DOHH2 (cell line): ENCODE measurements around the gene ZBTB16.

ENCODE experiments used
- H3F3A ChIP-seq: fragments of 200-600 bp; sonication (generic), shearing (Covaris generic); 2 replicates; pipeline ENCODE4 v1.6.0; 2016; ENCODE audit warnings: antibody characterized with exemption, mild to moderate bottlenecking; ENCODE audit not compliant: control insufficient read depth, insufficient read depth
- H3K27ac ChIP-seq: fragments of 200-600 bp; sonication (generic); 2 replicates; pipeline ENCODE4 v1.5.1; 2014; ENCODE audit warnings: low read depth, mild to moderate bottlenecking, low read length, moderate library complexity
- H3K27me3 ChIP-seq: fragments of 200-600 bp; sonication (generic); 2 replicates; pipeline ENCODE4 v1.6.1; 2014; ENCODE audit warnings: mild to moderate bottlenecking, low read length, mixed read lengths; ENCODE audit not compliant: control insufficient read depth
- H3K36me3 ChIP-seq: fragments of 200-600 bp; sonication (generic); 2 replicates; pipeline ENCODE4 v1.6.1; 2014; ENCODE audit warnings: mild to moderate bottlenecking, low read length, moderate library complexity, mixed read lengths; ENCODE audit not compliant: control insufficient read depth
- H3K4me1 ChIP-seq: fragments of 200-600 bp; sonication (generic); 2 replicates; pipeline ENCODE4 v1.6.1; 2014; ENCODE audit warnings: mild to moderate bottlenecking, low read length, mixed read lengths; ENCODE audit not compliant: control insufficient read depth
- H3K4me2 ChIP-seq: fragments of 200-600 bp; sonication (generic); 2 replicates; pipeline ENCODE4 v1.6.0; 2014; ENCODE audit warnings: mild to moderate bottlenecking, low read length, moderate library complexity
- H3K4me3 ChIP-seq: fragments of 200-600 bp; sonication (generic); 2 replicates; pipeline ENCODE4 v1.5.1; 2014; ENCODE audit warnings: mild to moderate bottlenecking, low read length, mixed read lengths
- H3K79me2 ChIP-seq: fragments of 200-600 bp; sonication (generic); 2 replicates; pipeline ENCODE4 v1.6.1; 2014; ENCODE audit warnings: mild to moderate bottlenecking, low read length, mixed read lengths; ENCODE audit not compliant: control insufficient read depth
- H3K9me2 ChIP-seq: fragments of 200-600 bp; sonication (generic); replicated peaks from 2 replicates; pipeline ENCODE4 v1.6.1; 2014; ENCODE audit warnings: mild to moderate bottlenecking, low read length, mixed read lengths; ENCODE audit not compliant: control insufficient read depth
- H3K9me3 ChIP-seq: fragments of 200-600 bp; sonication (generic); 2 replicates; pipeline ENCODE4 v1.6.1; 2014; ENCODE audit warnings: antibody characterized with exemption, low read length, mixed read lengths; ENCODE audit not compliant: control insufficient read depth, insufficient read depth
- H4K20me1 ChIP-seq: fragments of 200-600 bp; sonication (generic); 2 replicates; pipeline ENCODE4 v1.6.0; 2014; ENCODE audit warnings: low read depth, mild to moderate bottlenecking, antibody characterized with exemption, low read length, moderate library complexity; ENCODE audit not compliant: control insufficient read depth, insufficient read depth
- EZH2phosphoT487 ChIP-seq: fragments of 200-600 bp; sonication (generic); IDR thresholded peaks from 2 replicates; pipeline ENCODE4 v1.6.1; 2017; ENCODE audit warnings: borderline replicate concordance, mild to moderate bottlenecking, antibody characterized with exemption, low read length, moderate library complexity, mixed read lengths
- TF ChIP-seq, protein P1 (sequence below): fragments of 200-600 bp; sonication (generic); IDR thresholded peaks from one replicate; pipeline ENCODE4 v1.5.1; 2014; ENCODE audit warnings: antibody characterized with exemption, mild to moderate bottlenecking, low read depth, low read length; ENCODE audit not compliant: poor library complexity, severe bottlenecking

ZBTB16 gene

DNA sequence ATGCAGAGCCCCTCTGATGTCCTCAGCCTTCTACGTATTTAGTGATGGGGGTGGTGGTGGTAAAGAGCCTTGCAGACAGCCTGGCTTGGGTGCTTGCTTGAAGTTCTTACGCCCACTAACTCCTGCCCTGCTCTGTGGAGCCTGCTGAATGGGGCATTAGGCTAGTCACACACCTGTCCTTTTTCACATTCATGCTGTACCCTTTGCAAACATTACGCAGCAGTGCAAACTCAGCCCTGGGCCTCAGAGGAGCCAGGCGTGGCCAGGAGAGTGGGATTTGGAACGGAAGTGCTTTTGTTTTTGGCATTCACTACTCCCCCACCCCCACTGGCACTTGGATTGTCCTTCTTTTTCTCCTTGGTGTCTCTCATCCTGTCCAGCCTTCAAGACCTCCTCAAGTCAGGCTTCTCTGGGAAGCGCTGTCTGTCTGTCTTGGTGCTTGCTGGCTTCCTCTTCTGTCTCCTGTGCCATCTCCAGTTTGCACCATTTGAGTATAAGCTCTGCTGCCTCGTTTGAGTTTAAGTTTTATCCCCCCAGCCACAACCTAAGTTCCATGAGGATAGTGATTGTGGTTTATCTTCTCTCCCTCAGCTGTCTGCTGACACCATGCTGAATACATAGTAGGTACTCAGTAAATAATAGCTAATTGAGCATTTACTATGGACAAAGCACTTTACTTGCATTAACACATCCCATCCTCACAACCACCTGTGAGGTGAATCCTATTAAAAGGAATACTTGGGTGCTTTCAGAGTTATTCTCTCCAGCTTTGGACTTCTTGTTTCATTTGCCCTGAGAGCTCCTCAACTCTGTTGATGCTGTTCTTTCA, 26.7 kb downstream of the ZBTB16 start:
- no peak for TF ChIP-seq EZH2phosphoT487
- TF ChIP-seq, protein P1, sequence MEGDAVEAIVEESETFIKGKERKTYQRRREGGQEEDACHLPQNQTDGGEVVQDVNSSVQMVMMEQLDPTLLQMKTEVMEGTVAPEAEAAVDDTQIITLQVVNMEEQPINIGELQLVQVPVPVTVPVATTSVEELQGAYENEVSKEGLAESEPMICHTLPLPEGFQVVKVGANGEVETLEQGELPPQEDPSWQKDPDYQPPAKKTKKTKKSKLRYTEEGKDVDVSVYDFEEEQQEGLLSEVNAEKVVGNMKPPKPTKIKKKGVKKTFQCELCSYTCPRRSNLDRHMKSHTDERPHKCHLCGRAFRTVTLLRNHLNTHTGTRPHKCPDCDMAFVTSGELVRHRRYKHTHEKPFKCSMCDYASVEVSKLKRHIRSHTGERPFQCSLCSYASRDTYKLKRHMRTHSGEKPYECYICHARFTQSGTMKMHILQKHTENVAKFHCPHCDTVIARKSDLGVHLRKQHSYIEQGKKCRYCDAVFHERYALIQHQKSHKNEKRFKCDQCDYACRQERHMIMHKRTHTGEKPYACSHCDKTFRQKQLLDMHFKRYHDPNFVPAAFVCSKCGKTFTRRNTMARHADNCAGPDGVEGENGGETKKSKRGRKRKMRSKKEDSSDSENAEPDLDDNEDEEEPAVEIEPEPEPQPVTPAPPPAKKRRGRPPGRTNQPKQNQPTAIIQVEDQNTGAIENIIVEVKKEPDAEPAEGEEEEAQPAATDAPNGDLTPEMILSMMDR, result no peak
- Histone ChIP-seq H3K4me1 (no peaks in the 10 kb centered on the region), H3K4me2 (no peak overlapping the region)

DNA sequence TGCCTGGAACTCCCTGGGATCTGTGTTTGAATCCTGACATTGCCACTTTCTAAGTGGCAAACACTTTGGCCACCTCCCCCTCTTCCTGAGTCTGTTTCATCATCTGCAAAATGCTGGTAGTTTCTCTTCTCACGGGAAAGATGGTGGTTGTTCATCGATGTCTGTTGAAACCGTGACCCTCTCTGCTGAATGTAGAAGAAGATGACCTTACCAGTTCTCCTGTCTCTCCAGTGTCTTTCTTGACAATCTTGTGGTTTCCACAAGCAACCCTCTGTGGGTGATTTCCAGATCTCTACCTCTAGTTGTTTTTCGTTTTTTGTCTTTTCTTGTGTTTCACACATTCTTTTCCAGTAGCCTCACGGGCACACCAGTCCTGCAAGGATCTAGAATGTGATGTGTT, 27.5 kb downstream of the ZBTB16 start:
- H3K4me2 ChIP-seq, result no peak overlapping the region
- TF ChIP-seq EZH2phosphoT487, result no peak
- TF ChIP-seq, protein P1, result no peak
- H3K27me3 ChIP-seq, result peaks cover 26% of the 10 kb centered on the region

More for the DNA sequence above, 26.7 kb downstream of the ZBTB16 start:
- no peaks in the 10 kb centered on the region for H3K9me3 ChIP-seq
- H3K9me2 ChIP-seq, result no peaks in the 10 kb centered on the region
- no peak overlapping the region for H3K4me3 ChIP-seq
- H3F3A ChIP-seq, result no peaks in the 10 kb centered on the region
- peaks cover 33% of the 10 kb centered on the region for H3K27me3 ChIP-seq
- H3K36me3 ChIP-seq, result no peaks in the 10 kb centered on the region
- H4K20me1 ChIP-seq, result no peaks in the 10 kb centered on the region
- no peaks in the 10 kb centered on the region for H3K79me2 ChIP-seq
- H3K27ac ChIP-seq, result no peak overlapping the region

DNA sequence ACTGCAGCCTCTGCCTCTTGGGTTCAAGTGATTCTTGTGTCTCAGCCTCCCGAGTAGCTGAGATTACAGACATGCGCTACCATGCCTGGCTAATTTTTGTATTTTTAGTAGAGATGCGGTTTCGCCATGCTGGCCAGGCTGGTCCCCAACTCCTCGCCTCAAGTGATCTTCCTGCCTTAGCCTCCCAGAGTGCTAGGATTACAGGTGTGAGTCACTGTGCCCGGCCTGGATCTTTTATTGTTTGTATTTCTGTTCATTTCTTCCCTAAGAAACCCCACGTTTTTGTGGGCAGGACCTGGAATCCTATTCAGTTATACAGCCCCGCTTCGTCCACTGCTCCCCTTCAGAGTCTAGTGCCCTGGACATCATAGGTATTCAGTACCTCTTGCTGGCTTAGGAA, 28.7 kb downstream of the ZBTB16 start:
- no peaks in the 10 kb centered on the region for H3F3A ChIP-seq
- no peak for TF ChIP-seq EZH2phosphoT487
- TF ChIP-seq, protein P1, result no peak
- H3K36me3 ChIP-seq, result no peaks in the 10 kb centered on the region
- H3K4me1 ChIP-seq, result no peaks in the 10 kb centered on the region
- H3K79me2 ChIP-seq, result no peaks in the 10 kb centered on the region
- peaks cover 15% of the 10 kb centered on the region for H3K27me3 ChIP-seq
- no peaks in the 10 kb centered on the region for H3K9me3 ChIP-seq
- no peak overlapping the region for H3K4me2 ChIP-seq
- H3K27ac ChIP-seq, result no peak overlapping the region
- H4K20me1 ChIP-seq, result no peaks in the 10 kb centered on the region
- H3K4me3 ChIP-seq, result no peak overlapping the region
- H3K9me2 ChIP-seq, result no peaks in the 10 kb centered on the region

More for the DNA sequence above, 27.5 kb downstream of the ZBTB16 start:
- Histone ChIP-seq H3K36me3 (no peaks in the 10 kb centered on the region), H3K4me3 (no peak overlapping the region), H3K4me1 (no peaks in the 10 kb centered on the region), H3K27ac (no peak overlapping the region), H3K9me2 (no peaks in the 10 kb centered on the region), H3F3A (no peaks in the 10 kb centered on the region), H3K79me2 (no peaks in the 10 kb centered on the region), H3K9me3 (no peaks in the 10 kb centered on the region), H4K20me1 (no peaks in the 10 kb centered on the region)
